Breast epithelium (tissue), 4 donors: ENCODE measurements around the gene PBRM1. TPM values are rescaled to one million over a fixed set of nuclear protein-coding genes. Genes with fewer than 3 reads are reported as not detected.

Experiments
- DNase-seq, 2 donors: peaks; one replicate each; pipeline ENCODE4 v3.0.0-alpha.2; 2019; ENCODE audit warnings: low spot score in 2 of 2
- H3K27ac ChIP-seq, 2 donors: fragments of 200-600 bp; sonication (generic) in 1 of 2; one replicate each; pipeline ENCODE4 v1.5.1; 2016 to 2019; ENCODE audit warnings: mild to moderate bottlenecking in 1 of 2
- H3K27me3 ChIP-seq, 2 donors: fragments of 200-600 bp; sonication (generic) in 1 of 2; one replicate each; pipeline versions ENCODE4 v1.5.1 to v1.6.0; 2017 to 2019; ENCODE audit warnings: control low read depth in 1 of 2, mild to moderate bottlenecking in 1 of 2
- H3K36me3 ChIP-seq: fragments of 200-600 bp; one replicate; pipeline ENCODE4 v1.5.1; 2019
- H3K4me1 ChIP-seq, 2 donors: fragments of 200-600 bp; sonication (generic); one replicate each; pipeline ENCODE4 v1.5.1; 2016 to 2019; ENCODE audit warnings: control low read depth in 1 of 2
- H3K4me3 ChIP-seq, 3 donors: fragments of 200-600 bp; sonication (generic); 1 replicate in 2 of 3; 2 replicates in 1 of 3; pipeline ENCODE4 v1.5.1; 2016 to 2019; ENCODE audit warnings: mild to moderate bottlenecking in 3 of 3, moderate library complexity in 2 of 3
- H3K9me3 ChIP-seq, 2 donors: fragments of 200-600 bp; sonication (generic) in 1 of 2; one replicate each; pipeline ENCODE4 v1.5.1; 2016 to 2019; ENCODE audit warnings: control low read depth in 1 of 2
- CTCF ChIP-seq, 3 donors: fragments of 450-650 bp; IDR thresholded peaks; one replicate each; pipeline ENCODE4 v1.5.1; 2016 to 2017; ENCODE audit warnings: antibody characterized with exemption in 3 of 3, mild to moderate bottlenecking in 3 of 3, moderate library complexity in 3 of 3
- POLR2A ChIP-seq: fragments of 450-650 bp; IDR thresholded peaks from one replicate; pipeline ENCODE4 v1.6.1; 2016; ENCODE audit warnings: antibody characterized with exemption, mild to moderate bottlenecking, moderate library complexity
- POLR2AphosphoS5 ChIP-seq, 3 donors: sonication (generic); formaldehyde crosslinking; IDR thresholded peaks; one replicate each; pipeline ENCODE4 v1.6.1; 2017; ENCODE audit warnings: antibody characterized with exemption in 3 of 3
- intact Hi-C: fragments of 100-400 bp; cut with DNase I; formaldehyde crosslinking; loops from one replicate; pipeline ENCODE4 v1.15.1; 2023; ENCODE audit warnings: low total_unique reads
- total RNA-seq, 3 donors: library from RNA; depleted of rRNA; stranded (reverse); fragments of >200 nt; gene quantifications; one replicate each; pipeline ENCODE4 v1.1.0, GENCODE V29; 2016

The PBRM1 gene
- total RNA-seq, 3 donors from 2014 or later: 81.0 to 98.7 (median 98.6) TPM

- no peak for DNase-seq
- Histone ChIP-seq H3K27ac (no peak overlapping the region), H3K4me3 (no peak overlapping the region), H3K27me3 (no peaks in the 10 kb centered on the region), H3K4me1 (no peaks in the 10 kb centered on the region), H3K36me3 (no peaks in the 10 kb centered on the region), H3K9me3 (no peaks in the 10 kb centered on the region)
- TF ChIP-seq CTCF (IDR thresholded peaks at IDR 0.05): no peak
- no peak for TF ChIP-seq POLR2A
- no peak for TF ChIP-seq POLR2AphosphoS5 (IDR thresholded peaks at IDR 0.05)
- intact Hi-C loops: no loop called here
Measured at GRCh38 chr3:52615166-52615565, 70.5 kb downstream of the PBRM1 start.

GRCh38 chr3:52614689-52615088, 71.0 kb downstream of the PBRM1 start:
- TF ChIP-seq POLR2A: no peak
- TF ChIP-seq CTCF (IDR thresholded peaks at IDR 0.05): no peak
- TF ChIP-seq POLR2AphosphoS5 (IDR thresholded peaks at IDR 0.05): no peak
- intact Hi-C loops: no loop called here

GRCh38 chr3:52609316-52609815, 76.3 kb downstream of the PBRM1 start:
- H3K36me3 ChIP-seq: no peaks in the 10 kb centered on the region
- H3K27me3 ChIP-seq: no peaks in the 10 kb centered on the region
- H3K4me1 ChIP-seq: peaks cover 0 to 6% of the 10 kb centered on the region in 2 donors
- intact Hi-C loops: no loop called here
- H3K27ac ChIP-seq: no peak overlapping the region
- no peaks in the 10 kb centered on the region for H3K9me3 ChIP-seq
- no peak for DNase-seq
- no peak for TF ChIP-seq POLR2AphosphoS5 (IDR thresholded peaks at IDR 0.05)
- no peak for TF ChIP-seq CTCF (IDR thresholded peaks at IDR 0.05)
- TF ChIP-seq POLR2A: no peak
- H3K4me3 ChIP-seq: no peak overlapping the region

More at GRCh38 chr3:52614689-52615088, 71.0 kb downstream of the PBRM1 start:
- Histone ChIP-seq H3K27me3 (no peaks in the 10 kb centered on the region), H3K4me3 (no peak overlapping the region), H3K4me1 (no peaks in the 10 kb centered on the region), H3K36me3 (no peaks in the 10 kb centered on the region), H3K9me3 (no peaks in the 10 kb centered on the region), H3K27ac (no peak overlapping the region)
- DNase-seq: no peak

- Histone ChIP-seq H3K36me3 (no peaks in the 10 kb centered on the region), H3K4me1 (peaks cover 0 to 6% of the 10 kb centered on the region in 2 donors), H3K27ac (peak overlapping the region in 1 of 2 donors; percentile 88), H3K9me3 (no peaks in the 10 kb centered on the region), H3K4me3 (no peak overlapping the region), H3K27me3 (no peaks in the 10 kb centered on the region)
- no peak for DNase-seq
- no peak for TF ChIP-seq POLR2A
- no peak for TF ChIP-seq POLR2AphosphoS5 (IDR thresholded peaks at IDR 0.05)
- no peak for TF ChIP-seq CTCF (IDR thresholded peaks at IDR 0.05)
- intact Hi-C loops: no loop called here
Measured at GRCh38 chr3:52608337-52608736, 77.4 kb downstream of the PBRM1 start.

- Histone ChIP-seq H3K27me3 (no peaks in the 10 kb centered on the region), H3K4me1 (peaks cover 0 to 6% of the 10 kb centered on the region in 2 donors), H3K4me3 (no peak overlapping the region), H3K27ac (peak overlapping the region; percentile 70 to 88), H3K36me3 (no peaks in the 10 kb centered on the region), H3K9me3 (no peaks in the 10 kb centered on the region)
- peak; percentile 59 to 85 for DNase-seq
- intact Hi-C loops: no loop called here
- TF ChIP-seq POLR2AphosphoS5 (IDR thresholded peaks at IDR 0.05) (peak in 1 of 3 donors; percentile 64), POLR2A (no peak), CTCF (IDR thresholded peaks at IDR 0.05) (no peak)
Measured at GRCh38 chr3:52606373-52607085, 79.2 kb downstream of the PBRM1 start.
